Peyer's patch (tissue), 4 donors: Measurements from ENCODE around the gene AMZ1. TPM values are rescaled to one million over a fixed set of nuclear protein-coding genes. Genes with fewer than 3 reads are reported as not detected.

Experiments used
- DNase-seq, 3 donors: peaks; one replicate each; pipeline ENCODE4 v3.0.0-alpha.2; 2017 to 2019
- H3K27ac ChIP-seq, 4 donors: fragments of 200-600 bp; sonication (generic); one replicate each; pipeline ENCODE4 v1.5.1; 2016 to 2019
- H3K27me3 ChIP-seq, 2 donors: fragments of 200-600 bp; sonication (generic); one replicate each; pipeline ENCODE4 v1.5.1; 2019
- H3K36me3 ChIP-seq, 3 donors: fragments of 200-600 bp; sonication (generic); one replicate each; pipeline ENCODE4 v1.5.1; 2016 to 2019
- H3K4me1 ChIP-seq, 4 donors: fragments of 200-600 bp; sonication (generic); one replicate each; pipeline ENCODE4 v1.5.1; 2016 to 2019
- H3K4me3 ChIP-seq, 4 donors: fragments of 200-600 bp; sonication (generic); 1 replicate in 3 of 4; 2 replicates in 1 of 4; pipeline ENCODE4 v1.5.1; 2016 to 2019; ENCODE audit warnings: mild to moderate bottlenecking in 1 of 4
- H3K9me3 ChIP-seq, 4 donors: fragments of 200-600 bp; sonication (generic); one replicate each; pipeline ENCODE4 v1.5.1; 2016 to 2019; ENCODE audit warnings: mild to moderate bottlenecking in 1 of 4
- POLR2A ChIP-seq, 2 donors: fragments of 450-650 bp; IDR thresholded peaks; one replicate each; pipeline ENCODE4 v1.5.1; 2017; ENCODE audit warnings: antibody characterized with exemption in 2 of 2, mild to moderate bottlenecking in 2 of 2, moderate library complexity in 2 of 2
- total RNA-seq, 4 donors: library from RNA; depleted of rRNA; stranded (reverse); fragments of >200 nt; gene quantifications; one replicate each; pipeline ENCODE4 v1.1.0, GENCODE V29; 2016
- TF ChIP-seq, protein P1 (sequence below), 6 experiments: fragments of 450-650 bp in 4 of 6; fragments of 200-600 bp in 2 of 6; sonication (generic) in 1 of 6; IDR thresholded peaks; one replicate each; pipeline ENCODE4 v1.5.1; 2017 to 2019; ENCODE audit warnings: antibody characterized with exemption in 6 of 6, mild to moderate bottlenecking in 3 of 6, moderate library complexity in 1 of 6

AMZ1 gene
- total RNA-seq, 4 donors from 2014 or later = 0.67 TPM; not detected in 3

DNA sequence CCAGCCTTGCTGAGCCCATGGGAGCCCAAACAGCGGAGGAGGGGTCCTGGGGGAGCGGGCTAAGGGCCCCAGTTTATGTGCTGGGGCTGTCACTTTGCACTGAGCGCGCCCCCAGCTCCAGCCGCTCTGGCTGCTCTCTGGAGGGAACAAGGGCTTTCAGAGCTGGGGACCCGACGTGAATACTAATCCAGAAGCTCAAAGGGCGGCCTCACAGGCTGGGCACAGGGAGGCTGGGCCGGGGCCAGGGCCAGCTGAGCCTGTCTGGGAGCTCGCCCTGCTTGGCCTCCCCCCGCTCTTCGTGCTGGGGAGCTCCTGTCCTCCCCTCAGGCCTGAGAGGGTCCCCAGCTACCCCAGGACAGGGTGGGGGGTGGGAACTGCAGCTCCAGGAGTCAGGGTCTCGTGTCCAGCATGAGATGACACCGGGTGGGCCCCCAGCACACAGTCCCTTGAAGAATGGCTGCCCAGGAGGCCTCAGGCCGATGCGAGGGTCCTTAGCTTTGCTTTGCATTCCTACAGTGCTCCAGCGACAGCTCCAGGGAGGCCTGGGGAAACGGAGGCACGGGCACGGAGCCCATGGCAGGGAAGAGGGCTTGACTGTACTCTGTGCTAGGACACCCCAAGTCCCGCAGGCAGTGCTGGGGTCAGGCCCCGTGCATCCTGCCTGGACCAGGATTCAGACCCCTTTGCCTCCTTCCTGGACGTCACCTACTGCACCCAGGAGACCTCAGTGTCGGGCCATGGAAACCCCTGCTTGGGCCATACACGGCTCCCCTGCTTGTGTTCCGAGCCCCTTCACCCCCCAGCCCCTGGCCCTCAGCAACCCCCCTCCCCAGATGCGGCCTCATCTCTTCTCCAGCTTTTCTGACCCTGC lies 5.8 kb upstream of the AMZ1 start:
- Histone ChIP-seq H3K27me3 (no peaks in the 10 kb centered on the region), H3K36me3 (no peaks in the 10 kb centered on the region), H3K4me3 (no peak overlapping the region), H3K9me3 (no peaks in the 10 kb centered on the region), H3K27ac (no peak overlapping the region), H3K4me1 (no peaks in the 10 kb centered on the region)
- TF ChIP-seq, protein P1, sequence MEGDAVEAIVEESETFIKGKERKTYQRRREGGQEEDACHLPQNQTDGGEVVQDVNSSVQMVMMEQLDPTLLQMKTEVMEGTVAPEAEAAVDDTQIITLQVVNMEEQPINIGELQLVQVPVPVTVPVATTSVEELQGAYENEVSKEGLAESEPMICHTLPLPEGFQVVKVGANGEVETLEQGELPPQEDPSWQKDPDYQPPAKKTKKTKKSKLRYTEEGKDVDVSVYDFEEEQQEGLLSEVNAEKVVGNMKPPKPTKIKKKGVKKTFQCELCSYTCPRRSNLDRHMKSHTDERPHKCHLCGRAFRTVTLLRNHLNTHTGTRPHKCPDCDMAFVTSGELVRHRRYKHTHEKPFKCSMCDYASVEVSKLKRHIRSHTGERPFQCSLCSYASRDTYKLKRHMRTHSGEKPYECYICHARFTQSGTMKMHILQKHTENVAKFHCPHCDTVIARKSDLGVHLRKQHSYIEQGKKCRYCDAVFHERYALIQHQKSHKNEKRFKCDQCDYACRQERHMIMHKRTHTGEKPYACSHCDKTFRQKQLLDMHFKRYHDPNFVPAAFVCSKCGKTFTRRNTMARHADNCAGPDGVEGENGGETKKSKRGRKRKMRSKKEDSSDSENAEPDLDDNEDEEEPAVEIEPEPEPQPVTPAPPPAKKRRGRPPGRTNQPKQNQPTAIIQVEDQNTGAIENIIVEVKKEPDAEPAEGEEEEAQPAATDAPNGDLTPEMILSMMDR (IDR thresholded peaks at IDR 0.05) = no peak
- TF ChIP-seq POLR2A (IDR thresholded peaks at IDR 0.05) = no peak
- no peak for DNase-seq

- peaks cover 0 to 21% of the 10 kb centered on the region in 2 donors for H3K27me3 ChIP-seq
- no peak for DNase-seq
- H3K27ac ChIP-seq = no peak overlapping the region
- H3K4me1 ChIP-seq = peaks cover 0 to 18% (median 16%) of the 10 kb centered on the region in 4 donors
- H3K4me3 ChIP-seq = no peak overlapping the region
- TF ChIP-seq, protein P1 (IDR thresholded peaks at IDR 0.05) = no peak
- TF ChIP-seq POLR2A (IDR thresholded peaks at IDR 0.05) = no peak
- H3K36me3 ChIP-seq = no peaks in the 10 kb centered on the region
- no peaks in the 10 kb centered on the region for H3K9me3 ChIP-seq
These were observed 3.5 kb upstream of the AMZ1 start for GRCh38 chr7:2684501-2684900.

GRCh38 chr7:2686101-2686500 lies 1.9 kb upstream of the AMZ1 start:
- Histone ChIP-seq H3K4me1 (peaks cover 0 to 18% (median 16%) of the 10 kb centered on the region in 4 donors), H3K9me3 (no peaks in the 10 kb centered on the region), H3K27me3 (peaks cover 0 to 22% of the 10 kb centered on the region in 2 donors), H3K36me3 (no peaks in the 10 kb centered on the region), H3K27ac (no peak overlapping the region), H3K4me3 (no peak overlapping the region)
- no peak for DNase-seq
- no peak for TF ChIP-seq POLR2A (IDR thresholded peaks at IDR 0.05)
- TF ChIP-seq, protein P1 (IDR thresholded peaks at IDR 0.05) = no peak

- no peak overlapping the region for H3K27ac ChIP-seq
- no peaks in the 10 kb centered on the region for H3K9me3 ChIP-seq
- peaks cover 0 to 22% of the 10 kb centered on the region in 2 donors for H3K27me3 ChIP-seq
- DNase-seq = no peak
- H3K36me3 ChIP-seq = no peaks in the 10 kb centered on the region
- H3K4me1 ChIP-seq = peaks cover 0 to 18% (median 16%) of the 10 kb centered on the region in 4 donors
- H3K4me3 ChIP-seq = no peak overlapping the region
- TF ChIP-seq, protein P1 (IDR thresholded peaks at IDR 0.05) = no peak
- no peak for TF ChIP-seq POLR2A (IDR thresholded peaks at IDR 0.05)
These were observed 598 bp upstream of the AMZ1 start for GRCh38 chr7:2687338-2687869.

- Histone ChIP-seq H3K27ac (no peak overlapping the region), H3K27me3 (peaks cover 0 to 22% of the 10 kb centered on the region in 2 donors), H3K36me3 (no peaks in the 10 kb centered on the region), H3K4me1 (peaks cover 0 to 18% (median 16%) of the 10 kb centered on the region in 4 donors), H3K4me3 (peak overlapping the region in 3 of 4 donors; percentile 5 to 31 (median 22)), H3K9me3 (no peaks in the 10 kb centered on the region)
- DNase-seq = no peak
- TF ChIP-seq POLR2A (IDR thresholded peaks at IDR 0.05) = no peak
These were observed 674 bp downstream of the AMZ1 start for GRCh38 chr7:2688409-2689342.
